ENCODE results near the gene TEX54. TPM values are rescaled to one million over a fixed set of nuclear protein-coding genes. Genes with fewer than 3 reads are reported as not detected.

TEX54 gene
- total RNA-seq: not detected in 2 replicates

GRCh38 chr11:62832336-62833234 lies at the start of gene TEX54:
Gene TEX54, minus strand, starts transcription at chr11:62832841.

GRCh38 chr11:62880803-62881578 lies 48.4 kb upstream of the TEX54 start, which contains the start of gene SLC3A2:
Gene SLC3A2, plus strand, starts transcription at chr11:62880896. Its CDS starts 128 bp downstream, at chr11:62881024.

GRCh38 chr11:62839050-62839945 lies 6.7 kb upstream of the TEX54 start, which contains the start of gene WDR74:
Gene WDR74, minus strand, starts transcription at chr11:62839590. Its CDS starts 20 bp downstream, at chr11:62839570.

GRCh38 chr11:62831520-62832335 lies 913 bp downstream of the TEX54 start, which contains the start of gene STX5:
Gene STX5, minus strand, starts transcription at chr11:62832051. Its CDS starts 808 bp downstream, at chr11:62831243.

GRCh38 chr11:62805076-62805892 lies 27.4 kb downstream of the TEX54 start, which contains the start of gene NXF1:
Gene NXF1, minus strand, starts transcription at chr11:62805440. Its CDS starts 84 bp downstream, at chr11:62805356.

GRCh38 chr11:62791501-62792201 lies 41.0 kb downstream of the TEX54 start, which contains the start of gene TMEM223:
Gene TMEM223, minus strand, starts transcription at chr11:62792006. Its CDS starts 12 bp downstream, at chr11:62791994.

GRCh38 chr11:62787005-62787759 lies 45.5 kb downstream of the TEX54 start, which contains the start of gene TMEM179B:
Gene TMEM179B, plus strand, starts transcription at chr11:62787402. Its CDS starts 30 bp downstream, at chr11:62787432.

Other genes with a start within 250 kb of the TEX54 start
- 7.0 TPM in 2 replicates for gene TUT1, start 241.3 kb downstream of the TEX54 start, total RNA-seq
- gene MTA2, start 231.0 kb downstream of the TEX54 start, total RNA-seq: 97.1 and 125 TPM in 2 replicates
- 11.6 and 14.0 TPM in 2 replicates for gene EML3, start 220.1 kb downstream of the TEX54 start, total RNA-seq
- gene ROM1, start 219.6 kb downstream of the TEX54 start, total RNA-seq: 2.3 and 2.9 TPM in 2 replicates
- 34.3 and 50.9 TPM in 2 replicates for gene B3GAT3, start 210.9 kb downstream of the TEX54 start, total RNA-seq
- gene GANAB, start 186.2 kb downstream of the TEX54 start, total RNA-seq: 315 and 475 TPM in 2 replicates
- 22.9 and 24.5 TPM in 2 replicates for gene INTS5, start 179.5 kb downstream of the TEX54 start, total RNA-seq
- gene C11orf98, start 167.6 kb downstream of the TEX54 start, total RNA-seq: 24.6 and 35.6 TPM in 2 replicates
- 4.2 and 9.4 TPM in 2 replicates for gene CSKMT, start 167.5 kb downstream of the TEX54 start, total RNA-seq
- gene UQCC3, start 161.2 kb downstream of the TEX54 start, total RNA-seq: 12.0 and 12.6 TPM in 2 replicates
- gene LBHD1, start 160.6 kb downstream of the TEX54 start, total RNA-seq: 2.7 and 3.3 TPM in 2 replicates
- 99.4 and 126 TPM in 2 replicates for gene UBXN1, start 153.8 kb downstream of the TEX54 start, total RNA-seq
- 12.2 and 23.5 TPM in 2 replicates for gene LRRN4CL, start 143.3 kb downstream of the TEX54 start, total RNA-seq
- gene BSCL2, start 125.4 kb downstream of the TEX54 start, total RNA-seq: 37.4 and 39.5 TPM in 2 replicates
- gene GNG3, start 125.2 kb downstream of the TEX54 start, total RNA-seq: not detected in 2 replicates
- gene HNRNPUL2, start 105.4 kb downstream of the TEX54 start, total RNA-seq: 9.6 and 16.4 TPM in 2 replicates
- gene TTC9C, start 104.4 kb downstream of the TEX54 start, total RNA-seq: 30.0 and 35.2 TPM in 2 replicates
- gene ZBTB3, start 78.7 kb downstream of the TEX54 start, total RNA-seq: 14.5 and 15.6 TPM in 2 replicates
- 66.9 and 68.8 TPM in 2 replicates for gene POLR2G, start 71.3 kb downstream of the TEX54 start, total RNA-seq
- 29.2 and 30.7 TPM in 2 replicates for gene TAF6L, start 61.4 kb downstream of the TEX54 start, total RNA-seq
- 19.0 and 25.5 TPM in 2 replicates for gene TMEM179B, start 45.4 kb downstream of the TEX54 start, total RNA-seq
- 21.8 and 24.1 TPM in 2 replicates for gene TMEM223, start 40.8 kb downstream of the TEX54 start, total RNA-seq
- 26.4 and 28.4 TPM in 2 replicates for gene NXF1, start 27.4 kb downstream of the TEX54 start, total RNA-seq
- gene STX5, start 790 bp downstream of the TEX54 start, total RNA-seq: 42.4 and 52.6 TPM in 2 replicates
- gene WDR74, start 6.7 kb upstream of the TEX54 start, total RNA-seq: 48.4 and 68.5 TPM in 2 replicates
- 348 and 637 TPM in 2 replicates for gene SLC3A2, start 48.1 kb upstream of the TEX54 start, total RNA-seq
- not detected in 2 replicates for gene CHRM1, start 88.5 kb upstream of the TEX54 start, total RNA-seq
- not detected in 2 replicates for gene SLC22A6, start 152.1 kb upstream of the TEX54 start, total RNA-seq
- gene SLC22A8, start 183.0 kb upstream of the TEX54 start, total RNA-seq: under 0.01 TPM in 1 of 2 replicates, not detected in the other

Data from uterine smooth muscle cell (primary cell).